Endometrium (tissue), 2 donors: ENCODE data around the gene GPR25.

ENCODE experiments used
- FAIRE-seq: peaks from 2 replicates; lab custom pipeline; 2012; peaks lifted over from hg19 to GRCh38; lab: Jason Lieb, UNC
- donor health status: control.
- donor health status: control.

GPR25 gene

DNA sequence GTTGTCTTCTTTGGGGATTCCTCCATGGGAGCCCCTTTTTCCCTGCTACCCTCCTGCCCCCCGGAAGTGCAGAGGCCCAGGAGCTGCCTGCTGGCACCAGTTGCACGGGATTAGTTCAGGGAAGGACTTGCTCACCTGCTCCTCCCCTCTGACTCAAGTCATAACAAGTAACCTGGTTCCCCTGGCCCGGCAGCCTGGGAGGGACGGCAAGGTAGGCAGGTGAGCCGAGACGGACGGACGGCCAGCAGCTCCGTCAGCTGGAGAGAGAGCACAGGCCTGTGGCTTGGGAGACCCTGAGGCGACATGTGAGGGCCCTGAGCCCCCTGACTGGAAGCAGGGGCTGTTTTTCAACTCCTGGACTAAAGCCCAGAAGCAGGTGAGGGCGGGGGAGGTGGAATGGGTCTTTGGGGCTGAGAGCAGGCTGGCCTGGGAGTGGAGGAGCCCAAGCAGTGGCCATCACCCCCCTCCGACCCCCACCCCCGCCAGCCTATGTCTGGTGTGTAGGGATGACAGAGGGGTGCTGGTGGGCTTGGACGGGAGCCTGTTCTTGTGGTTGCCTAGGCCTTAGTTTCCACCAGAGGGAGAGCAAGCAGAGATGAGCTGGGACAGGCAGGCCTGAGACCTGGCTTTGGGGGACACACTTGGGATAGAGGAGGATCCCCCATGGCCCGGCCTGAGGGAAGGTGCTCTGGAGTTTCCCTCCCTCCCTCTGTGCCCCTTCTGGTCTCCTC, 22.1 kb downstream of the GPR25 start, which contains the start of gene INAVA:
Gene INAVA (plus strand): TSS at position 189 of the 731 bp plus-strand sequence. CDS start 3,501 bp downstream, outside the sequence.
- FAIRE-seq = no peak

GRCh38 chr1:200895443-200895789, 22.6 kb downstream of the GPR25 start:
- no peak for FAIRE-seq

DNA sequence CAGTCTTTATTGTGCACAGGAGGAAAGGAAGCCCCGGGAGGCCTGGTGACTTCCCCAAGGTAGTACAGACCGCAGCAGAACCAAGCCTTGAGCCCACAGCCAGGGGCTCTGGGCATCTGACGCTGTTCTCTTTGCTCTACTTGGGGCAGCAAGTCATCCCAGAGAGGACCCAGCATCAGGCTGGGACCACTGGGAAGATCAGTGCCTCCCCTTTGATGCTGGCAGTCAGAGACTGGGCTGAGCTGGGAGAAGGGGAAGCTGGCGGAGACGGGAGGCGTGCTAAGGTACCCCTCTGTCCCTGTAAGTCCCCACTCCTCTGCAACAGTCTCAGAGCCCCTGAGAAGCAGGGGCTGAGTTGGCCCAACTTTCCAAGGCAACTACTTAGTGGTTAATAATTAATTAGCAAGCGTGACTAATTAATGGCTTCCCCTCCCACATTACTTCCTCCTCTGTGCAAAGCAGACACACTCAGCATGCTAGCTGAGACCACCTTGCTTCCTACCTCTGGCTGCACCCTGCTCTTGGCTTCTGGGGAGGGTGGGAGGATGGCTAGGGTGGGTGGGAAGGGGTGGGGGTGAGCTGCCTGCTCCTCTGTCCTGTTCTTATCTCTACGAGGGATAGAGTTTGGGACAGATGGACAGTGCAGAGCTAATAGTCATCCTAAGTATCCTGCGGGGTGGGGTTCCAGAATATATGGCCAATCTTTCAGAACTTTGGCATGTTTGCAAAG, 23.2 kb downstream of the GPR25 start:
- FAIRE-seq = no peak

GRCh38 chr1:200896531-200897196, 23.9 kb downstream of the GPR25 start:
- no peak for FAIRE-seq

DNA sequence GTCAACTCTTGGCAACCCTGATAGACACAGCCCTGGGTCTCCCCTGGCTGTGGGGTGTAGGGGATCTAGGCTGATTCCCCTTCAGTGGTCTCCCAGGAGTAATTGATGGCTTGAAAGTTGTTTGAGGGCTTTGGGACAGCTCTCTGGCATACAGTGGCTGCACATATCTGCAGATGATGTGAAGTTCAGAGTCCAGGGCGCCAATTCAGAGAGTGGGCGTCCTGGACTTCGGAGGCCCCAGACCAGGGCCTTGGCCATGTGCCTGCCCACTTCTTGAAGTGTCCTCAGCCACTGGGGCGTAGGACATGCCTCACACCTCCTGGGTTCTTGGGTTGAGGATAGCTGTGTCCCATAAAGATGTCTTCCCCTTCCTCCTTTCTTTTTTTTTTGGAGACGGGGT, 24.5 kb downstream of the GPR25 start:
- no peak for FAIRE-seq

DNA sequence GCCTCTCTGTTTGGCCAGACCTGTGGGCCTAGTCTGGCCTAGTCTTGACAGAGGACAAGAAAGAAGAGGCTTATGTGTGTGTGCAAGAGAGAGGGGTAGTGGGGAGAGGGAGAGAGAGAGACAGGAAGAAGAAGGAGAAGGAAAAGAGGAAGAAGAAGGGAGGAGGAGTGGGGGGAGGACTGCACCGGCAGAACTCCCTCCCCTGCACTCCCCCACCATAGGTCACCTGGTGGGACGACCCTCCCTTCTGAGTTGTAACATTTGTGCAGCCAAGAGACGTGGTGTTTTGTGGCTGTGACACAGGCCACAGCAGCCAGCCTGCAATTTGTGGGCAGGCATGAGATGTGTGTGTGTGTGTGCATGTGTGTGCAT, 26.2 kb downstream of the GPR25 start:
- no peak for FAIRE-seq

GRCh38 chr1:200899451-200899915, 26.7 kb downstream of the GPR25 start:
- no peak for FAIRE-seq

DNA sequence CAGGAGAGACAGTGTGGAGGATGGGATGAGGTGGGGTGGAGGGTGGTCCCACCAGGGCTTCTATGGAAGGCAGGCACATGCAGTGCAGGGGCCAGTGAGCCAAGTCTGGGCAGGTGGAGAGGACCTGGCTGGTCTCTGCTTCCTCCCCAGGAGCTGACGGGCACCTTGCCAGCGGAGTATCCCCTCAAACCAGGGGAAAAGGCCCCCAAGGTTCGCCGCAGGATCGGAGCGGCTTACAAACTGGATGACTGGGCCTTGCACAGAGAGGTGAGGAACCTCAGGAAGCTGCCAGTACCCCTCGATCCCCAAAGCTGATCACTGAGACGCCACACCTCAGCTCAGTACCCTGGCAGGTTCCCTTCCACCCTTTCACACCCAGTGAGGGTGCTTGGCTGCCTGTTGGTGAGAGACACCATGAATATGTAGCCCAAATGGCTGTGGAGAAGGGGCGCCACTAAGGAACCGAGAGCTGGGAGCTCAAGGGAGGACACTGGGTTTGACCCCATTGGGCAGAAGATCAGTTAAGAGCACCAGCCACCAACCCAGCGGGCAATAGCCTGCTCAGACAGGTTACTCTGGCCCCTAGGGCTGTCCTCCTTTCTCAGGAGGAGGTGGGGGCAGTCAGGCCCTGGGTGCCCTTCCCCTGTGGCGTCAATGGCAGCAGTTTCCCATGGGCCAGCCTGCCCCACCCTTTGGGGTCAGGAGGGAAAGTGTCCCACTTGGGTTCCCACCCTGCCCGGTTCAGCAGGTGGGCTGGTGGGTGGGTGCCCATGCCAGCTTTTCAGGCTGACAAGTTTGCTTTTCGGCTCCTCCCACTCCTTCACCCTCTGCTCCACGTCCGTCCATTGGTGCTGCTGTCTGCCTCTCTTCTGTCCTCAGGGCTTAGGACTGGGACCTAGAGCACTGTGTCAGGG, 27.4 kb downstream of the GPR25 start:
- FAIRE-seq = no peak

DNA sequence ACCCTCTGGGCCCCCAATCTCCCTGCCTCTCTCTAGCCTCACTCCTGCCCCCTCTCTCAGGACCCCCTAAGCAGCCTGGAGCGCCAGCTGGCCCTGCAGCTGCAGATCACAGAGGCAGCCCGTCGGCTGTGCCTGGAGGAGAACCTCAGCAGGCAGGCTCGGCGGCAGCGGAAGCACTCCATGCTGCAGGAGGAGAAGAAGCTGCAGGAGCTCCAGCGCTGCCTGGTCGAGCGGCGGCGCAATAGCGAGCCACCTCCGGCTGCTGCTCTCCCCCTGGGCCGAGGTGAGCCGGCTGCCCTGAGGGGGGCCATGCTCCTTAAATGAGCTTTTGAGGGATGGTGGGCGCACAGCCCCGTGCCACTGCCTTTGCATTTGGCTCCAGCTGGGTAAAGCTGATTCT, 28.1 kb downstream of the GPR25 start:
- FAIRE-seq = no peak

- no peak for FAIRE-seq
Measured at GRCh38 chr1:200901350-200901749, 28.6 kb downstream of the GPR25 start.

DNA sequence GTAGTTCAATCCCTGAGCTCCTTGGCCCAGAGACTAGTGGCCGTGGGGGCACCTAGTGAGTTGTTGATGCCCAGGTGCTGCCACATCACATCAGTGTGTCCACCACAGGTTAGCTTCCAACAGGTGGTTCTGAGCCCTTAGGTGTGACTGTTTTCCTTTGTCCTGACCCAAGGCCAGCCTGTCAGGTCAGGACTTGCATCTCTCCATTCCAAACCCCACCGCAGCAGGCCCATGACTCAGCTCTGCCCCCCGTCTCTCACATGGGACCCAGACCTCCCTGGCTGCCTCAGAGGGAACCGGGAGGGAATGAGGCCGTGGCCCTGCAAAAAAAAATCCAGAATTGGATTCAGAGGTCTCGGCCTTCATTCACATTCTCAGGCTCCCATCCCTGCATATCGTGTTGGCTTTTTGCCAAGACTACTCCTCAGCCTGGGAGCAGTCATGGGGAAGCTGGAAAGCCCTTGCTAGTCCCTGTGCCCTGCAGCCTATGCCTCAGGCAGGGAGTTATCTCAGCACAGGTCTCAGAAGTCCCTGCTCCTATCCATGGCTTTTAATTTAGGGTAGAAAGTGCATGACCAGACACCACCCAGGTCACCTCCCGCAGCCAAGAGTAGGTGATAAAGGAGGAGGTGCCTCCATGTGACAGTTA, 29.1 kb downstream of the GPR25 start:
- no peak for FAIRE-seq

DNA sequence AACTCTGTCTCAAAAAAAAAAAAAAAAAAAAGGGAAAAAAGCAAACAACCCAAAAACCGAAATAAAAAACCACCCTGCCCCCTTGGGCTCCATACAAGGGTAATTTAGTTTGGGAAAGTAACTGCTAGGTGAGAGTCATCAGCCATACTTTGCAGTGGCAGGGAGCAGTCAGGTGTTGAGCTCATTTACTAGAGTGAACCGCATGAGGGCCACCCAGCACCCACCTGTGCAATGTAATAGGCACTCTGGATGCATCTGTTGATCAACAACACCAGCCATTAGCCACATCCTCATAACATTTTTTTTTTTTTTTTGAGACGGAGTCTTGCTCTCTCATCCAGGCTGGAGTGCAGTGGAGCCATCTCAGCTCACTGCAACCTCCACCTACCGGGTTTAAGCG, 31.0 kb downstream of the GPR25 start:
- FAIRE-seq = no peak

- no peak for FAIRE-seq
Measured at GRCh38 chr1:200904772-200905171, 32.0 kb downstream of the GPR25 start.

DNA sequence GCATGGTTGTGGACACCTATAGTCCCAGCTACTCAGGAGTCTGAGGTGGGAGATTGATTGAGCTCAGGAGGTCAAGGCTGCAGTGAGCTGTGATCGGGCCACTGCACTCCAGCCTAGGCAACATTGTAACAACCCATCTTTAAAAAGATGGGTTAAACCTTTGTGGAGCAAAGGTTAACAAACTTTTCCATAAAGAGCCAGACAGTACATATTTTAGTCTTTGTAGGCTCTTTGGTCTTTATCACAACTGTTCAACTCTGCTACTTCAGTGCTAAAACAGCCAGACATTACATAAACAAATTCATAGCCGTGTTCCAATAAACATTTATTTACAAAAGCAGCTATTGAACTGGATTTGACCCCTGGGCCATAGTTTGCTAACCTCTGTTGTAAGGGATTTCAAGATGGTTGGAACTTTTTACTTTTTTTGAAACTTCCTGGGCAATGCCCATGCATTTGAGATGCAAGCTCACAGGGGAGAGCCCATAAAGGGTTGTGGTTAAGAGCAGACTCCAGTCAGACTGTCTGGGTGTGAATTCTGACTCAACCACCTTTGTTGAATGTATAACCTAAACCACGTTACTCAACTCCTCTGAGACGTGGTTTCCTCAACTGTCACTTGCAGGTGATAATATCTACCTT, 32.8 kb downstream of the GPR25 start:
- no peak for FAIRE-seq

GRCh38 chr1:200906491-200906890, 33.7 kb downstream of the GPR25 start:
- no peak for FAIRE-seq

DNA sequence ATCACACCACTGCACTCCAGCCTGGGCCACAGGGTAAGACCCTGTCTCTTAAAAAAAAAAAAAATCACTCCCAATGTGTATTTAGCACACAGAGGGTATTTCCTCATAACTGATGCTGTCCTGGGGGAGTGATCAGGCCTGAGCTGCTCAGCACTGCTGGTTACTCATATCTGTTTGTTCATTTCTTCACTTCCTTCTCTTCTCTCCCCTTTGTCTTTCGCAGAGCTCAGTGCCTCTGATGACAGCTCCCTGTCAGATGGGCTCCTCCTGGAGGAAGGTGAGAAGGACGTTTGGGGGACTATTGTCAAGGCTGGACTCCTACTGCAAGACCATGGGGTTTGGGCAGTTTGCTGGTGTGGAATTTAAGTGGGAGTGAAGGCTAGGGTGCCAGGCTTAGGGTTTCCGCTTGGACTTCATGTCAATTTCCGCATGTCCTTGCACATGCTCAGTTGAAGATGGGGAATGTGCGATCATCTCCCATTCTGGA, 34.9 kb downstream of the GPR25 start:
- no peak for FAIRE-seq

- FAIRE-seq = no peak
Measured at GRCh38 chr1:200908191-200908868, 35.5 kb downstream of the GPR25 start.

DNA sequence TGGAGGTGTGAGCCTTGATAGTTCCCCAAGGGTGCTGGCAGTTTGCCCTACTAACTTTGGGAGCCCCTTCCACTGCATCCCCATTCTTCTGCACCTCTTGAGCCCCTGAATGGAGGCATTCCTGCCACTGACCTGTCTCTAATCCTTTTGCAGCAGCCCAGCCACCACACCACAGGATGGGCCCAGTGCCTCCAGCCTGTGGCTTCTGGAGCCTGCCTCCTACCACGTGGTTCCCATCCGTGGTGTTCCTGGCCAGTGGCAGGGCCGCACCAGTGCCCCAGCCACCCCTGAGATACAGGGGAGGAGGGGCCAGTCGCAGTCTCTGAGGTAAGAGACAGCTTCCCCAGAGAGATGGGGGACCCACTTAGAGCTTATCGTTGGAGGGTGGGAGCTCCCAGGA, 36.3 kb downstream of the GPR25 start:
- no peak for FAIRE-seq

DNA sequence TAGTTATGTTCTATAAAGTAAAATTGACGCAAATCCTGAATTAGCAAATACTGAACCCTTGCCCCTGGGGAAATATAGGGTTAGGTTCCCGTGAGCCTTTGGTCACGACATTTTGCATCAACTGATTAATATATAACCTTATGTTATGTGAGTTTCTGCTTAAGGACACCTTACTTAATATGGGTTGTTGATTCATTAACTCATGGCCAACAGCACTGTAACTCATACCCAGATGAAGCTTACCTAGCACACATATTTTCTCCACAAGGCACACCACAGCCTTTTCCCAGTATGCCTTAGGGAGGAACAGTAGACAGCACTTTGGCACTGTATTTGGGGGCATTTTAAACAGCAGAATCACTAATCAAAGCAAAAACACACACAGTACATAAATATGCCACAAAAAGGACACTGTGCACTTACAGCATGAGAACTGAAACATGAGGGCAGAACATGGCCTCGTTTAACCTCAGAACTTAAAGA, 37.0 kb downstream of the GPR25 start:
- no peak for FAIRE-seq

DNA sequence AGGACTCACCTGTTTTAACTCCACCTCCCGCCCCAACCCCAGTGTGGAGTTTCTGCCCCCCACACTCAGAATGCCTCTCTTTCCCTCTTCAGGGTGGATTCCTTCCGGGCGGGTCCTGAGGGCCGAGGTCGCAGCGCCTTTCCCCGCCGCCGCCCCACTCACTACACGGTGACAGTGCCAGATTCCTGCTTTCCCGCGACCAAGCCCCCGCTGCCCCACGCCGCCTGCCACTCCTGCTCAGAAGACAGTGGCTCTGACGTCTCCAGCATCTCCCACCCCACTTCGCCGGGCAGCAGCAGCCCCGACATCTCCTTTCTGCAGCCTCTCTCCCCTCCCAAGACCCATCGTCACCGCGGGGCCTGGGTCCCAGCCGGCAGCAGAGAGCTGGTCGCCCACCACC, 38.6 kb downstream of the GPR25 start:
- no peak for FAIRE-seq
